ENCODE results near the gene PEAK3. TPM values are rescaled to one million over a fixed set of nuclear protein-coding genes. Genes with fewer than 3 reads are reported as not detected.

Gene PEAK3
- total RNA-seq, 2 experiments from 2014 or later, result not detected

- Mint-ChIP-seq H3K4me3 (no peak overlapping the region), H3K9me3 (no peaks in the 10 kb centered on the region), H3K27ac (peak overlapping the region; percentile 58), H3K4me1 (ENCODE audit: low read depth) (peaks cover 25% of the 10 kb centered on the region), H3K27me3 (no peaks in the 10 kb centered on the region), H3K36me3 (no peaks in the 10 kb centered on the region)
- ChIA-PET CTCF (interaction anchor here (0.7 to 6.7 kb wide), 11 partner anchors 9 to 351 kb away, joined by 3 to 58 read pairs (median 6); partner anchors contain the start of genes AMH and AP3D1), POLR2A (interaction anchor here (0.6 to 2.4 kb wide), 7 partner anchors 8 to 218 kb away, joined by 3 to 11 read pairs (median 3); partner anchors contain the start of gene PLEKHJ1)
- no peak for DNase-seq
- intact Hi-C loops (cut with micrococcal nuclease), result no loop called here
Observed at GRCh38 chr19:2260341-2260805, 21.6 kb downstream of the PEAK3 start.

GRCh38 chr19:2259336-2259735 lies 22.6 kb downstream of the PEAK3 start:
- no peaks in the 10 kb centered on the region for H3K36me3 Mint-ChIP-seq
- H3K27ac Mint-ChIP-seq, result peak overlapping the region; percentile 29
- no peaks in the 10 kb centered on the region for H3K9me3 Mint-ChIP-seq
- intact Hi-C loops (cut with micrococcal nuclease), result no loop called here
- ChIA-PET CTCF (interaction anchor here (1.0 to 6.7 kb wide), 5 partner anchors 8 to 103 kb away, joined by 3 to 58 read pairs (median 4); partner anchors contain the start of gene LSM7), POLR2A (interaction anchor here (0.7 to 2.3 kb wide), 3 partner anchors 11 to 24 kb away, joined by 3 to 11 read pairs (median 4); partner anchors contain the start of gene PLEKHJ1)
- H3K27me3 Mint-ChIP-seq, result no peaks in the 10 kb centered on the region
- H3K4me3 Mint-ChIP-seq, result no peak overlapping the region
- peaks cover 25% of the 10 kb centered on the region for H3K4me1 Mint-ChIP-seq (ENCODE audit: low read depth)
- no peak for DNase-seq

- no peaks in the 10 kb centered on the region for H3K9me3 Mint-ChIP-seq
- ChIA-PET POLR2A (no interaction called here), CTCF (no interaction called here)
- peak; percentile 29 for DNase-seq
- H3K27me3 Mint-ChIP-seq, result peaks cover 13% of the 10 kb centered on the region
- peak within 1 kb of the TSS; percentile 43 for H3K4me3 Mint-ChIP-seq
- peak within 1 kb of the TSS; percentile 64 for H3K27ac Mint-ChIP-seq
- H3K4me1 Mint-ChIP-seq (ENCODE audit: low read depth), result peaks cover 35% of the 10 kb centered on the region
- intact Hi-C loops (cut with micrococcal nuclease), result loop anchor here (2.0 kb wide), 1 partner anchor 13 kb away; no protein-coding TSS in a partner anchor
- no peaks in the 10 kb centered on the region for H3K36me3 Mint-ChIP-seq
Observed at GRCh38 chr19:2255982-2256685, 25.8 kb downstream of the PEAK3 start, which contains the start of gene JSRP1. Gene JSRP1 (minus strand): TSS chr19:2256417. CDS start chr19:2255314, 1,103 bp downstream.

- no peak for DNase-seq
- no peaks in the 10 kb centered on the region for H3K9me3 Mint-ChIP-seq
- POLR2A ChIA-PET, result interaction anchor here (0.6 to 1.2 kb wide), 2 partner anchors 11 to 15 kb away, joined by 3 to 5 read pairs; no protein-coding TSS in a partner anchor
- peaks cover 33% of the 10 kb centered on the region for H3K4me1 Mint-ChIP-seq (ENCODE audit: low read depth)
- intact Hi-C loops (cut with micrococcal nuclease), result loop anchor here (2.0 kb wide), 1 partner anchor 14 kb away; no protein-coding TSS in a partner anchor
- H3K27ac Mint-ChIP-seq, result no peak overlapping the region
- peaks cover 13% of the 10 kb centered on the region for H3K27me3 Mint-ChIP-seq
- H3K4me3 Mint-ChIP-seq, result no peak overlapping the region
- CTCF ChIA-PET, result no interaction called here
- no peaks in the 10 kb centered on the region for H3K36me3 Mint-ChIP-seq
Observed at GRCh38 chr19:2255112-2255845, 26.7 kb downstream of the PEAK3 start.

- H3K9me3 Mint-ChIP-seq, result no peaks in the 10 kb centered on the region
- H3K27ac Mint-ChIP-seq, result no peak overlapping the region
- H3K4me3 Mint-ChIP-seq, result peak overlapping the region; percentile 6
- H3K27me3 Mint-ChIP-seq, result peaks cover 15% of the 10 kb centered on the region
- intact Hi-C loops (cut with micrococcal nuclease), result loop anchor here (2.0 kb wide), 1 partner anchor 15 kb away; no protein-coding TSS in a partner anchor
- DNase-seq, result no peak
- POLR2A ChIA-PET, result interaction anchor here (1.2 to 1.7 kb wide), 2 partner anchors 16 kb away, joined by 5 to 8 read pairs; no protein-coding TSS in a partner anchor
- H3K4me1 Mint-ChIP-seq (ENCODE audit: low read depth), result peaks cover 30% of the 10 kb centered on the region
- CTCF ChIA-PET, result interaction anchor here (1.7 to 1.9 kb wide), 2 partner anchors 7 to 19 kb away, joined by 8 to 10 read pairs; no protein-coding TSS in a partner anchor
- no peaks in the 10 kb centered on the region for H3K36me3 Mint-ChIP-seq
Observed at GRCh38 chr19:2254064-2254872, 27.7 kb downstream of the PEAK3 start.

GRCh38 chr19:2253106-2254063 lies 28.6 kb downstream of the PEAK3 start:
- DNase-seq, result peak; percentile 58
- ChIA-PET POLR2A (interaction anchor here (0.6 to 1.7 kb wide), 2 partner anchors 17 to 94 kb away, joined by 7 to 8 read pairs; no protein-coding TSS in a partner anchor), CTCF (interaction anchor here (0.8 to 1.9 kb wide), 3 partner anchors 8 to 383 kb away, joined by 3 to 10 read pairs (median 8); no protein-coding TSS in a partner anchor)
- H3K27me3 Mint-ChIP-seq, result peaks cover 15% of the 10 kb centered on the region
- H3K36me3 Mint-ChIP-seq, result no peaks in the 10 kb centered on the region
- peak overlapping the region; percentile 6 for H3K4me3 Mint-ChIP-seq
- peaks cover 24% of the 10 kb centered on the region for H3K4me1 Mint-ChIP-seq (ENCODE audit: low read depth)
- H3K9me3 Mint-ChIP-seq, result no peaks in the 10 kb centered on the region
- H3K27ac Mint-ChIP-seq, result no peak overlapping the region
- intact Hi-C loops (cut with micrococcal nuclease), result loop anchor here (2.0 kb wide), 1 partner anchor 15 kb away; no protein-coding TSS in a partner anchor

- Mint-ChIP-seq H3K27me3 (peaks cover 15% of the 10 kb centered on the region), H3K27ac (no peak overlapping the region), H3K9me3 (no peaks in the 10 kb centered on the region), H3K4me3 (peak overlapping the region; percentile 46), H3K4me1 (ENCODE audit: low read depth) (peaks cover 19% of the 10 kb centered on the region), H3K36me3 (no peaks in the 10 kb centered on the region)
- DNase-seq, result no peak
- ChIA-PET CTCF (interaction anchor here (1.7 to 1.9 kb wide), 2 partner anchors 9 to 21 kb away, joined by 8 to 10 read pairs; no protein-coding TSS in a partner anchor), POLR2A (interaction anchor here (1.7 kb wide), 1 partner anchor 18 kb away, joined by 8 read pairs; no protein-coding TSS in a partner anchor)
- intact Hi-C loops (cut with micrococcal nuclease), result no loop called here
Observed at GRCh38 chr19:2252797-2253105, 29.2 kb downstream of the PEAK3 start.

GRCh38 chr19:2252055-2252796 lies 29.7 kb downstream of the PEAK3 start:
- peaks cover 15% of the 10 kb centered on the region for H3K27me3 Mint-ChIP-seq
- CTCF ChIA-PET, result interaction anchor here (1.1 to 1.9 kb wide), 3 partner anchors 9 to 22 kb away, joined by 3 to 8 read pairs (median 6); no protein-coding TSS in a partner anchor
- H3K4me3 Mint-ChIP-seq, result peak overlapping the region; percentile 46
- H3K9me3 Mint-ChIP-seq, result no peaks in the 10 kb centered on the region
- no peaks in the 10 kb centered on the region for H3K36me3 Mint-ChIP-seq
- intact Hi-C loops (cut with micrococcal nuclease), result no loop called here
- peaks cover 17% of the 10 kb centered on the region for H3K4me1 Mint-ChIP-seq (ENCODE audit: low read depth)
- DNase-seq, result peak; percentile 19
- no peak overlapping the region for H3K27ac Mint-ChIP-seq
- POLR2A ChIA-PET, result interaction anchor here (0.6 to 1.4 kb wide), 2 partner anchors 8 to 18 kb away, joined by 3 to 5 read pairs; no protein-coding TSS in a partner anchor

- Mint-ChIP-seq H3K4me3 (peak overlapping the region; percentile 29), H3K36me3 (peaks cover 5% of the 10 kb centered on the region), H3K9me3 (no peaks in the 10 kb centered on the region), H3K27me3 (peaks cover 15% of the 10 kb centered on the region), H3K4me1 (ENCODE audit: low read depth) (peaks cover 14% of the 10 kb centered on the region), H3K27ac (no peak overlapping the region)
- DNase-seq, result peak; percentile 17
- CTCF ChIA-PET, result interaction anchor here (1.0 to 1.3 kb wide), 4 partner anchors 8 to 13 kb away, joined by 3 to 6 read pairs (median 3); no protein-coding TSS in a partner anchor
- intact Hi-C loops (cut with micrococcal nuclease), result no loop called here
- POLR2A ChIA-PET, result interaction anchor here (0.6 to 1.4 kb wide), 5 partner anchors 9 to 22 kb away, joined by 3 to 5 read pairs (median 3); no protein-coding TSS in a partner anchor
Observed at GRCh38 chr19:2251106-2252054, 30.6 kb downstream of the PEAK3 start.
